Thymus (tissue), 11 donors: Measurements from ENCODE around the gene NCAPG. TPM values are rescaled to one million over a fixed set of nuclear protein-coding genes. Genes with fewer than 3 reads are reported as not detected.

ENCODE experiments used
- DNase-seq, 9 donors: peaks; one replicate each; pipeline ENCODE4 v3.0.0-alpha.2; 2013; ENCODE audit warnings: low spot score in 9 of 9, low read depth in 6 of 9, missing footprints in 1 of 9
- H3K27ac ChIP-seq, 2 donors: one replicate each; pipeline ENCODE4 v1.5.1; 2013; ENCODE audit warnings: control low read depth in 1 of 2, low read depth in 1 of 2, low read length in 1 of 2, mild to moderate bottlenecking in 1 of 2, moderate library complexity in 1 of 2
- H3K27me3 ChIP-seq, 2 donors: one replicate each; pipeline ENCODE4 v1.5.1; 2013; ENCODE audit warnings: low read length in 1 of 2; ENCODE audit not compliant: control insufficient read depth in 2 of 2, insufficient read depth in 1 of 2
- H3K36me3 ChIP-seq, 2 donors: one replicate each; pipeline ENCODE4 v1.5.1; 2013; ENCODE audit warnings: low read length in 1 of 2, mild to moderate bottlenecking in 1 of 2, moderate library complexity in 1 of 2; ENCODE audit not compliant: control insufficient read depth in 2 of 2, insufficient read depth in 2 of 2
- H3K4me1 ChIP-seq, 2 donors: one replicate each; pipeline ENCODE4 v1.5.1; 2013; ENCODE audit warnings: low read length in 2 of 2; ENCODE audit not compliant: control insufficient read depth in 2 of 2, insufficient read depth in 2 of 2
- H3K4me3 ChIP-seq, 2 donors: one replicate each; pipeline ENCODE4 v1.5.1; 2013; ENCODE audit warnings: low read length in 2 of 2, control low read depth in 1 of 2, mild to moderate bottlenecking in 1 of 2
- H3K9me3 ChIP-seq, 2 donors: one replicate each; pipeline ENCODE4 v1.5.1; 2013; ENCODE audit warnings: low read length in 1 of 2, mild to moderate bottlenecking in 1 of 2; ENCODE audit not compliant: control insufficient read depth in 2 of 2, insufficient read depth in 1 of 2
- WGBS: extraction: QIAGEN DNeasy Blood & Tissue Kit; methylation state at CpG from one replicate; pipeline ENCODE4 v1.1.7; 2013; 5-methylcytosine and 5-hydroxymethylcytosine counted together
- polyA plus RNA-seq: library from polyadenylated mRNA; stranded (reverse); fragments of 200-250 nt; gene quantifications from one replicate; pipeline ENCODE4 v1.2.3, GENCODE V29; 2013
- total RNA-seq: library from RNA; stranded (reverse); fragments of 120-200 nt; gene quantifications from one replicate; pipeline ENCODE4 v1.2.4, GENCODE V29; 2013
- donor health status: healthy.

NCAPG gene
- total and polyA plus RNA-seq, 2 donors = 4.6 to 60.5 TPM

DNA sequence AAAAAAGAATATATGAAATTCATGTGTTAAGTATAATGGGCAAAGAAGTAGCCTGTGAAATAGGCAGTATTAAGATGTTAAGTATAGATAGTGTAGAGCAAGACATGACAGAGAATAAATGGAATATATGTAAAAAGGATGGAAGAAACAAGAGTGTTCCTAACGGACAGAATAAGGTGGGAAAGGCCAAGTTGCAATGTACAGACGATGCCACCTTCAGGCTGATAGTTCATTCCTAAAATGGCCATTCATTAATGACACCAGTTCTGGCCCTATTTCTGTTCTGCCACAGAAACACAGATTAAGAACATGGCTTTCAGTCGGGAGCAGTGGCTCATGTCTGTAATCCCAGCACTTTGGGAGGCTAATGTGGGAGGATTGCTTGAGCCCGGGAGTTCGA is 24.9 kb upstream of the NCAPG start:
- Histone ChIP-seq H3K27ac (no peak overlapping the region), H3K27me3 (peaks cover 16 to 19% of the 10 kb centered on the region in 2 donors), H3K36me3 (peaks cover 0 to 4% of the 10 kb centered on the region in 2 donors), H3K4me1 (peaks cover 7 to 10% of the 10 kb centered on the region in 2 donors), H3K9me3 (no peaks in the 10 kb centered on the region), H3K4me3 (no peak overlapping the region)
- WGBS = 82% methylated on average over 5 of the region's 5 CpGs
- no peak for DNase-seq

- H3K27ac ChIP-seq = no peak overlapping the region
- peaks cover 0 to 4% of the 10 kb centered on the region in 2 donors for H3K36me3 ChIP-seq
- no peaks in the 10 kb centered on the region for H3K9me3 ChIP-seq
- H3K27me3 ChIP-seq = peaks cover 9 to 12% of the 10 kb centered on the region in 2 donors
- H3K4me1 ChIP-seq = peaks cover 0 to 4% of the 10 kb centered on the region in 2 donors
- H3K4me3 ChIP-seq = no peak overlapping the region
- DNase-seq = no peak
- WGBS = 4% methylated on average over 5 of the region's 5 CpGs
Measured at GRCh38 chr4:17786567-17786966, 24.2 kb upstream of the NCAPG start.

DNA sequence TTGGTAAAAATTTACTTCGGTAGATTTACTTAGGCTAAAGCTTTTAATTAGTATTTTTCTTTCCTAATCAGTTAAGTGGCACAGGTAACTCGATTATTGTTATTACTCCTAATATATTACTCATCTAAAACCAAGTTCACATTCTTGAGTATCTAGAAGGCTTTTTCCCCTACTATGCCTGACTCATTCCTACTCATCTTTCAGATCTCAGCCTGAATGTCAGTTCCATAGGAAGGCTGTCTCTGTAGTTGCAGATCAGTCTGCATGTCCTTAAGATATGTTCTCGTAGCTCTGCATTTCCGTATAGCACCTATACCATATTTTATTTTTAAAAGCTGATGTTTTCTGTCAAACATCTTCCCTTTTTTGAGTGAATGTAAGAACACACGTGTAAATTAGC is 23.5 kb upstream of the NCAPG start:
- WGBS = 87% methylated on average over 5 of the region's 5 CpGs
- no peak for DNase-seq
- Histone ChIP-seq H3K4me3 (no peak overlapping the region), H3K36me3 (peaks cover 0 to 4% of the 10 kb centered on the region in 2 donors), H3K9me3 (no peaks in the 10 kb centered on the region), H3K27me3 (peaks cover 2 to 4% of the 10 kb centered on the region in 2 donors), H3K27ac (no peak overlapping the region), H3K4me1 (no peaks in the 10 kb centered on the region)

- Histone ChIP-seq H3K4me3 (no peak overlapping the region), H3K4me1 (no peaks in the 10 kb centered on the region), H3K27me3 (no peaks in the 10 kb centered on the region), H3K36me3 (peaks cover 0 to 4% of the 10 kb centered on the region in 2 donors), H3K27ac (no peak overlapping the region), H3K9me3 (no peaks in the 10 kb centered on the region)
- DNase-seq = no peak
Measured at GRCh38 chr4:17788956-17789355, 21.8 kb upstream of the NCAPG start.

DNA sequence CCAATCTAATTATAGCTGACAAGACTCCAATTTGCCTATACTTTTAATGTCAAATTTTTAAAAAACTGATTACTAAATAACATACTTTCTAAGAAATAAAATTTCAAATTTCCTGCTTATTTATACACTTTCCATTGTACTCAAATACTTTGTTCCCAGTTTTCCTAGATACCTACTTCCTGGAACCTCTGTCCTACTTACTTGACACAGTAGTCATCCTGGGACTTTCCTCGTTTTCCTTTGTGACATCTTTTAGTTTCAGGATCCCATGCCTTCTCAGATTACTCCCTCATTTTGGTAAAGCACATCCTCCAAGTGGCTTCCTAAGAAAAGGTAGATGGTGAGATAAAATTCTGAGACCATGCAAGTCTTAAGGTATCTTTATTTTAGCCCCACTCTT is 16.0 kb upstream of the NCAPG start:
- no peaks in the 10 kb centered on the region for H3K4me1 ChIP-seq
- no peaks in the 10 kb centered on the region for H3K27me3 ChIP-seq
- H3K36me3 ChIP-seq = peaks cover 5 to 22% of the 10 kb centered on the region in 2 donors
- no peak for DNase-seq
- 85% methylated on average over 1 of the region's 1 CpG for WGBS
- no peaks in the 10 kb centered on the region for H3K9me3 ChIP-seq
- no peak overlapping the region for H3K27ac ChIP-seq
- no peak overlapping the region for H3K4me3 ChIP-seq

DNA sequence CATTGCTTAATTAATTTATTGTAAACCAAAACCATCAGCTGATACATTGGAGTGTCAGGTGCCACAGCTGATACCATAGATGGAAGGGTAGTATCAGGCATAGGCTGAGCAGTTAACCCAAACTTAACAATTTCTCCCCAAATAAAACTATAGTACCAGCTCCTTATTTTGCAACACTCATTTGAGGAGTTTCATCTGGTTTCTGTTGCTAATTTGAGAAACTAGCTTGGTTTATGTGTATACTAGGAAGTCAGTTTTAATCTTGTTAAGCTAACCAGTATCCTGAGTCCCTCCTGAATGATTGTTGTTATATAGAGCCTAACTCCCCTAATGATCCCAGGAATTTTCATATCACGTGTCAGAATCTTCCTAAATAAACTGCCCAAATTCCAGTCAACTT is 13.0 kb upstream of the NCAPG start:
- Histone ChIP-seq H3K27ac (no peak overlapping the region), H3K27me3 (no peaks in the 10 kb centered on the region), H3K9me3 (no peaks in the 10 kb centered on the region), H3K4me3 (no peak overlapping the region), H3K4me1 (no peaks in the 10 kb centered on the region), H3K36me3 (peaks cover 5 to 42% of the 10 kb centered on the region in 2 donors)
- no peak for DNase-seq
- 98% methylated on average over 1 of the region's 1 CpG for WGBS

DNA sequence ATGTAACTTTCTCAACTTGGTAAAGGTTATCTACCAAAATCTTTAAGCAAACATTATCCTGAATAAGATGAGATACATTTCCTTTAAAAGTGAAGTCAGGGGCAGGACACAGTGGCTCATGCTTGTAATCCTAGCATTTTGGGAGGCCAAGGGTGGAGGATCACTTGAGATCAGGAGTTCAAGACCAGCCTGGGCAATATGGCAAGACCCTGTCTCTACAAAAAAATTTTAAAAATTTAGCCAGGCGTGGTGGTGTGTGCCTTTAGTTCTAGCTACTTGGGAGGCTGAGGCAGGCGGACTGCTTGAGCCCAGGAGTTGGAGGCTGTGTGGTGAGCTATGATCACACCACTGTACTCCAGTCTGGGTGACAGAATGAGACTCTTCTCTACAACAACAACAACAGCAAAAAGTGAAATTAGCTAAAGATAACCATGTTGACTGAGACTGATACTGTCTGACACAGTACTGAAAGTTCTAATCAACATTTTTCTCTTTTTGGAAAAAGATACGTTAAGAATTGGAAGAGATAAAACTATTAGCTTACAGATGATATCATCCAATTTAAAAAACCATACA is 5.1 kb upstream of the NCAPG start:
- Histone ChIP-seq H3K4me1 (peaks cover 2 to 4% of the 10 kb centered on the region in 2 donors), H3K9me3 (no peaks in the 10 kb centered on the region), H3K27me3 (no peaks in the 10 kb centered on the region), H3K36me3 (peaks cover 17 to 44% of the 10 kb centered on the region in 2 donors), H3K27ac (no peak overlapping the region), H3K4me3 (no peak overlapping the region)
- WGBS = 97% methylated on average over 3 of the region's 3 CpGs
- no peak for DNase-seq

DNA sequence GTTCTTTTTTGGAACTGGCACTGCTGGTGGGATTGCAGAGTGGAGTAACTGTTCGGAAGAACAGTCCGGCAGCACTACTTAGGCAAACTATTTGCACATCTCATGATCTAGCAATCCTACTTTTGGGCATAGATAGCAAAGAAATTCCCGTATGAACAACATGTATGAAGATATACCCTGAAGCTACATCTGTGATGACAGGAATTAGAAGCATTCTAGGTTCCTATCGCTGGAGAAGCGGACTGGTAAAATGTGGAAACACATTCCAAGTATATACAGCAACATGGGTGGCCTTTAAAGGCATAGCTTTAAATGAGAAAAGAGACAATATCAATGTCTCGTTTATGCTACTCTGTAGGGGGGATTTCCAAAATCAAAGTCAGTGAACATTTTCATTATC is 3.3 kb upstream of the NCAPG start:
- no peaks in the 10 kb centered on the region for H3K9me3 ChIP-seq
- H3K27me3 ChIP-seq = no peaks in the 10 kb centered on the region
- peaks cover 2 to 4% of the 10 kb centered on the region in 2 donors for H3K4me1 ChIP-seq
- no peak overlapping the region for H3K4me3 ChIP-seq
- H3K36me3 ChIP-seq = peaks cover 17 to 33% of the 10 kb centered on the region in 2 donors
- H3K27ac ChIP-seq = no peak overlapping the region
- 92% methylated on average over 6 of the region's 6 CpGs for WGBS
- DNase-seq = no peak

DNA sequence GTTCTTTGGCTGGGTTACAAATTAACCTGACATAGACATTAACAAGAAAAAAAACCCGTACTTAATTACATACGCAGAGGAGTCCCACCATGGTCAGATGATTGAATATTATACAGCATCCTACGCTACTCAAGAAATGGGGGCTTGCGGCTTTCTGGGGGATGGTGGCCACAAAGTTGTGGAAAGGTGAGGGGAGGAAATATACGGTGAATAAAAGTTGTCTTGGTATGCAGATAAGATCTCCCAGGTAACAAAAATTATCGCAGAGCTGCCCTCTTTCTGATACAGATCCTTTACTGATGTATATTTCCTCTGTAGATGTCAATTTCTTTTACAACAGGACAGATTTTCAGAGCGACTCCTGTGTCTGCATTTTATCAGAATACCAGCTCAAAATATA is 1.1 kb upstream of the NCAPG start:
- Histone ChIP-seq H3K9me3 (no peaks in the 10 kb centered on the region), H3K36me3 (peaks cover 0 to 18% of the 10 kb centered on the region in 2 donors), H3K27ac (peak overlapping the region in 1 of 2 donors; percentile 96), H3K27me3 (no peaks in the 10 kb centered on the region), H3K4me3 (peak overlapping the region; percentile 72 to 79), H3K4me1 (peaks cover 5 to 6% of the 10 kb centered on the region in 2 donors)
- whole genome bisulfite sequencing = 2% methylated on average over 7 of the region's 7 CpGs
- DNase-seq = peak in 3 of 9 donors; percentile 7 to 39 (median 17)
